AG04449 (cell line): ENCODE data around the gene ANKRD33.

ENCODE experiments used
- CTCF ChIA-PET: fragments of 350-600 bp; formaldehyde crosslinking; extraction: SDS; loops from one replicate; lab custom pipeline; 2021; ENCODE audit warnings: antibody characterized with exemption; lab: Yijun Ruan, JAX
- POLR2A ChIA-PET: fragments of 400-600, 350-600 bp; formaldehyde crosslinking; extraction: SDS; loops from one replicate; lab custom pipeline; 2020; ENCODE audit warnings: antibody characterized with exemption, inconsistent platforms; lab: Yijun Ruan, JAX
- DNase-seq: peaks from one replicate; pipeline ENCODE4 v3.0.0-alpha.2; 2010; ENCODE audit warnings: low read depth, low spot score
- H3K4me3 ChIP-seq: 2 replicates; pipeline ENCODE4 v1.5.1; 2011; ENCODE audit warnings: low read depth, mild to moderate bottlenecking, control low read depth, low read length
- CTCF ChIP-seq: IDR thresholded peaks from one replicate; pipeline ENCODE4 v1.5.1; 2011; ENCODE audit warnings: mild to moderate bottlenecking, moderate library complexity, low read length, control low read depth, inconsistent platforms; ENCODE audit not compliant: insufficient read depth; ENCODE audit errors: missing control alignments

Gene ANKRD33

GRCh38 chr12:51848841-51849735 is 38.8 kb upstream of the ANKRD33 start:
- POLR2A ChIA-PET: no interaction called here
- TF ChIP-seq CTCF: no peak
- no peak overlapping the region for H3K4me3 ChIP-seq
- CTCF ChIA-PET: no interaction called here
- no peak for DNase-seq

GRCh38 chr12:51850081-51850964 is 37.6 kb upstream of the ANKRD33 start:
- POLR2A ChIA-PET: no interaction called here
- CTCF ChIA-PET: interaction anchor here (0.7 to 1.8 kb wide), 4 partner anchors 13 to 130 kb away, joined by 3 to 6 read pairs (median 3); no protein-coding TSS in a partner anchor
- no peak overlapping the region for H3K4me3 ChIP-seq
- no peak for DNase-seq
- no peak for TF ChIP-seq CTCF

- DNase-seq: no peak
- TF ChIP-seq CTCF: no peak
- no peak overlapping the region for H3K4me3 ChIP-seq
- CTCF ChIA-PET: interaction anchor here (1.1 to 1.8 kb wide), 3 partner anchors 13 to 130 kb away, joined by 3 to 6 read pairs (median 3); no protein-coding TSS in a partner anchor
- POLR2A ChIA-PET: no interaction called here
Observed at GRCh38 chr12:51850965-51851299, 37.0 kb upstream of the ANKRD33 start.

GRCh38 chr12:51851413-51852124 is 36.3 kb upstream of the ANKRD33 start:
- H3K4me3 ChIP-seq: no peak overlapping the region
- TF ChIP-seq CTCF: no peak
- CTCF ChIA-PET: interaction anchor here (1.0 to 1.8 kb wide), 3 partner anchors 12 to 129 kb away, joined by 3 to 6 read pairs (median 3); no protein-coding TSS in a partner anchor
- no peak for DNase-seq
- POLR2A ChIA-PET: no interaction called here

- ChIA-PET POLR2A (no interaction called here), CTCF (interaction anchor here (1.0 to 1.8 kb wide), 2 partner anchors 11 to 42 kb away, joined by 3 to 6 read pairs; no protein-coding TSS in a partner anchor)
- TF ChIP-seq CTCF: no peak
- no peak for DNase-seq
- no peak overlapping the region for H3K4me3 ChIP-seq
Observed at GRCh38 chr12:51852404-51853137, 35.3 kb upstream of the ANKRD33 start.
